ENCODE results near the gene PDGFD. TPM values are rescaled to one million over a fixed set of nuclear protein-coding genes. Genes with fewer than 3 reads are reported as not detected.

PDGFD gene
- total and polyA plus RNA-seq, 2 donors (not counting 3 experiments of a cell fraction or from before 2014, with no cell fraction given) = 6.3 to 13.1 TPM

GRCh38 chr11:104028476-104029263, 135.3 kb downstream of the PDGFD start:
- no peaks in the 10 kb centered on the region for H3K4me1 ChIP-seq (ENCODE audit: control insufficient read depth, extremely low read depth, insufficient read depth, low read length)
- no peaks in the 10 kb centered on the region for H3K9me1 ChIP-seq (replicated peaks; ENCODE audit: control insufficient read depth, extremely low read depth, insufficient read depth, low read length)
- no peaks in the 10 kb centered on the region for H3K36me3 ChIP-seq (ENCODE audit: control insufficient read depth in 2 of 2, extremely low read depth in 1 of 2, insufficient read depth in 2 of 2, low read length in 2 of 2)
- intact Hi-C loops (cut with micrococcal nuclease) (no loop called here), dilution Hi-C loops (cut with MboI; ENCODE audit: extremely low pct_ligation_motif_present, low sequenced_read_pairs) (no loop called here)
- no peak overlapping the region for H3K9ac ChIP-seq (replicated peaks; ENCODE audit: extremely low read depth, insufficient read depth, low read length)
- no TSS peak for BruUV-seq (replicated peaks)
- no peaks in the 10 kb centered on the region for H3K79me2 ChIP-seq (ENCODE audit: control insufficient read depth, insufficient read depth, low read length)
- ChIA-PET POLR2A (no interaction called here), CTCF (interaction anchor here (1.5 kb wide), 1 partner anchor 259 kb away, joined by 3 read pairs; no protein-coding TSS in a partner anchor)
- H3K27me3 ChIP-seq (ENCODE audit: control insufficient read depth in 2 of 2, insufficient read depth in 2 of 2, low read length in 2 of 2) = no peaks in the 10 kb centered on the region
- no peak for TF ChIP-seq JUN (IDR thresholded peaks at IDR 0.05; ENCODE audit: borderline replicate concordance, insufficient read depth, insufficient read length, low read depth)
- no peak overlapping the region for H3K4me3 ChIP-seq (replicated peaks in 1 of 3; ENCODE audit: insufficient read depth in 1 of 3, low read depth in 1 of 3, low read length in 3 of 3)
- H3K9me3 ChIP-seq (replicated peaks; ENCODE audit: control insufficient read depth, insufficient read depth, low read length) = no peaks in the 10 kb centered on the region
- H2AFZ ChIP-seq (ENCODE audit: low read depth, low read length) = no peak overlapping the region
- H3K27ac ChIP-seq (ENCODE audit: insufficient read depth, low read depth, low read length) = no peak overlapping the region
- no peak for DNase-seq (ENCODE audit: low read depth, low spot score)
- H4K20me1 ChIP-seq (replicated peaks; ENCODE audit: control insufficient read depth, extremely low read depth, insufficient read depth, low read length) = no peaks in the 10 kb centered on the region
- no peak overlapping the region for H3K4me2 ChIP-seq (ENCODE audit: insufficient read depth, low read length)
- FAIRE-seq = no peak

- no TSS peak for BruUV-seq (replicated peaks)
- CTCF ChIA-PET = no interaction called here
- FAIRE-seq = no peak
These were observed 139.4 kb downstream of the PDGFD start for GRCh38 chr11:104024572-104024971.

More at GRCh38 chr11:104024572-104024971, 139.4 kb downstream of the PDGFD start:
- Histone ChIP-seq H3K36me3 (ENCODE audit: control insufficient read depth in 2 of 2, extremely low read depth in 1 of 2, insufficient read depth in 2 of 2, low read length in 2 of 2) (no peaks in the 10 kb centered on the region), H3K9ac (replicated peaks; ENCODE audit: extremely low read depth, insufficient read depth, low read length) (no peak overlapping the region), H3K4me2 (ENCODE audit: insufficient read depth, low read length) (no peak overlapping the region), H3K9me1 (replicated peaks; ENCODE audit: control insufficient read depth, extremely low read depth, insufficient read depth, low read length) (no peaks in the 10 kb centered on the region), H3K79me2 (ENCODE audit: control insufficient read depth, insufficient read depth, low read length) (no peaks in the 10 kb centered on the region), H3K27ac (ENCODE audit: insufficient read depth, low read depth, low read length) (no peak overlapping the region), H3K4me1 (ENCODE audit: control insufficient read depth, extremely low read depth, insufficient read depth, low read length) (no peaks in the 10 kb centered on the region), H3K9me3 (replicated peaks; ENCODE audit: control insufficient read depth, insufficient read depth, low read length) (no peaks in the 10 kb centered on the region), H3K4me3 (replicated peaks in 1 of 3; ENCODE audit: insufficient read depth in 1 of 3, low read depth in 1 of 3, low read length in 3 of 3) (no peak overlapping the region), H2AFZ (ENCODE audit: low read depth, low read length) (no peak overlapping the region), H4K20me1 (replicated peaks; ENCODE audit: control insufficient read depth, extremely low read depth, insufficient read depth, low read length) (no peaks in the 10 kb centered on the region), H3K27me3 (ENCODE audit: control insufficient read depth in 2 of 2, insufficient read depth in 2 of 2, low read length in 2 of 2) (no peaks in the 10 kb centered on the region)
- no peak for DNase-seq (ENCODE audit: low read depth, low spot score)
- no peak for TF ChIP-seq POLR2A (IDR thresholded peaks at IDR 0.05; ENCODE audit: low read depth, low read length)
- TF ChIP-seq CTCF (IDR thresholded peaks at IDR 0.05; ENCODE audit: extremely low read depth in 1 of 2, insufficient read depth in 1 of 2, low read depth in 1 of 2, low read length in 2 of 2) = no peak
- no peak for TF ChIP-seq FOS (IDR thresholded peaks at IDR 0.05; ENCODE audit: borderline replicate concordance, insufficient read depth, low read length)
- TF ChIP-seq EZH2 (IDR thresholded peaks at IDR 0.05; ENCODE audit: borderline replicate concordance, low read depth, low read length, severe bottlenecking) = no peak
- TF ChIP-seq JUN (IDR thresholded peaks at IDR 0.05; ENCODE audit: borderline replicate concordance, insufficient read depth, insufficient read length, low read depth) = no peak
- TF ChIP-seq POLR2AphosphoS5 (IDR thresholded peaks at IDR 0.05; ENCODE audit: insufficient read depth, low read depth, low read length) = no peak
- TF ChIP-seq MAX (IDR thresholded peaks at IDR 0.05; ENCODE audit: insufficient read depth, insufficient read length) = no peak
- TF ChIP-seq MYC (IDR thresholded peaks at IDR 0.05; ENCODE audit: low read depth, low read length) = no peak
- no peak for TF ChIP-seq GATA2 (IDR thresholded peaks at IDR 0.05; ENCODE audit: insufficient read depth, insufficient read length, low read depth, low read length)
- intact Hi-C loops (cut with micrococcal nuclease) (no loop called here), dilution Hi-C loops (cut with MboI; ENCODE audit: extremely low pct_ligation_motif_present, low sequenced_read_pairs) (no loop called here)
- POLR2A ChIA-PET = no interaction called here

Data from endothelial cell of umbilical vein (primary cell).